Skeletal muscle satellite cell (primary cell): Measurements from ENCODE around the gene DNAH8.
"Not testable (repeated sequence)": the region's sequence is repeated elsewhere in the genome, so short reads cannot be mapped to it uniquely, and the experiment has no call there.

Experiments used
- H3K27me3 ChIP-seq: 2 replicates; pipeline ENCODE4 v1.7.0; 2013; ENCODE audit warnings: low read length; ENCODE audit not compliant: control insufficient read depth, insufficient read depth
- H3K36me3 ChIP-seq: 2 replicates; pipeline ENCODE4 v1.7.0; 2013; ENCODE audit warnings: mild to moderate bottlenecking, control low read depth, low read length; ENCODE audit not compliant: insufficient read depth
- H3K4me1 ChIP-seq: 2 replicates; pipeline ENCODE4 v1.7.0; 2013; ENCODE audit warnings: low read length; ENCODE audit not compliant: control insufficient read depth, insufficient read depth
- H3K4me2 ChIP-seq: 2 replicates; pipeline ENCODE4 v1.7.0; 2013; ENCODE audit warnings: mild to moderate bottlenecking, low read length
- H3K4me3 ChIP-seq: 2 replicates; pipeline ENCODE4 v1.7.0; 2013; ENCODE audit warnings: low read length
- H3K9ac ChIP-seq: 2 replicates; pipeline ENCODE4 v1.7.0; 2013; ENCODE audit warnings: mild to moderate bottlenecking, low read depth, low read length, moderate library complexity
- H3K9me3 ChIP-seq: replicated peaks from 2 replicates; pipeline ENCODE4 v1.7.0; 2013; ENCODE audit warnings: mild to moderate bottlenecking, control low read depth, low read length

The DNAH8 gene

DNA sequence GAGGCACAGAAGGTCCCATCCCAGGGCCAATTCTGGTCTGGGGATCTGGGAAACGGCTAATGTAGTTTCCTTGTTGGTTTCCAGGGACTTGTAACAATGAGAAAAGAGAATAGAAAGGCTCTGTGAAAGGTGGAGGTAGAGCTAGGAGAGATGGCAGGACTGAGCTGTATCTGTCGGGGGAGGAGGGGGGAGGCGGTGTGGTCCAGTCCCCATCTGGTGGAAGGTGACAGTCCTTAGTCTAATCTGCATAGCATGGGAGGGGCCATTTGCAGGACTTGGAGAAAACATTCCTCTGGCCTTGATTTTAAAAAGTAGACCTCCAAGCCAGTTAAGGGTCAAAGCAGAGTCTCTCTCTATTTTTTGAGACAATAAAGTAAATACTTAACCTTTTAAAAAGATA is 137.1 kb downstream of the DNAH8 start:
- Histone ChIP-seq H3K4me2 (no peak overlapping the region), H3K4me3 (no peak overlapping the region), H3K36me3 (no peaks in the 10 kb centered on the region), H3K9ac (no peak overlapping the region), H3K9me3 (no peaks in the 10 kb centered on the region), H3K4me1 (no peaks in the 10 kb centered on the region), H3K27me3 (peaks cover 9% of the 10 kb centered on the region)

DNA sequence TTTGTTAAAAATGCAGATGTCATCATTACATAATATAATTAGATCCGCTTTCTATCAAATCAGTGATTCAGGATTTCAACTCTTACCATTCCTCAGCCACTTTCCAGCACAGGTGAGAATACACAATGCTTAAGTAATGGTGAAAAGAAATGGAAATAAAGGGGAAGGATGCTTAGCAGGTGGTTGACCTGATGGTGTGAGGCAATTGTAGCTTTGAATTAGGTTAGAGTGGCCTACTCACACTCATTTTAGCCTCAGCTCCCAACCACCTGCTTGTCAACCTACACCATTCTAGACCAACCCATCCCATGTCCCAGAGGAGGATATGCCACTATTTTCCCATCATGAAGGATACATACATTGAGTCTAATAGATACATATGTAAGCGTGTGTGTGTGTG is 138.1 kb downstream of the DNAH8 start:
- H3K4me1 ChIP-seq = no peaks in the 10 kb centered on the region
- peaks cover 10% of the 10 kb centered on the region for H3K27me3 ChIP-seq
- no peak overlapping the region for H3K4me3 ChIP-seq
- no peaks in the 10 kb centered on the region for H3K9me3 ChIP-seq
- no peak overlapping the region for H3K9ac ChIP-seq
- no peaks in the 10 kb centered on the region for H3K36me3 ChIP-seq
- no peak overlapping the region for H3K4me2 ChIP-seq

DNA sequence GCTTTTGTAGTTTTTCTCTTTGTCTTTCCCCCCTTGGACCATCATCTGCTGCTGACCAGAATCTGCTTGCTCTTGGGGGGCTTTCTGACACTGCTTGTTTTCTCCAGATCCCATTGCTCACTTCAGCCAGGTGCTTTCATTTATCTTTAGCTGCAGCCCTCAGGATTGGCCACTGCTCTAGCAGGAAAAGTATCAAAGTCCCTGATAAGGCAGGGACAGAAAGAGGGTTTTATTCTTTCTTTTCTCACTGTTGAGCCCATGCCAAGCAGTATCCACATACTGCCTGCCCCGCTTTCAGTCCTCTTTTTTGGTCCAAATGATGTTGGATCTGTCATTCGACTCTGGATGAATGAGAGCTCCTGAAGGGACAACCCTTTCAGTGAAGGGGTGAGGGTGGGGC is 141.4 kb downstream of the DNAH8 start:
- Histone ChIP-seq H3K4me1 (no peaks in the 10 kb centered on the region), H3K4me2 (no peak overlapping the region), H3K9me3 (no peaks in the 10 kb centered on the region), H3K36me3 (no peaks in the 10 kb centered on the region), H3K9ac (no peak overlapping the region), H3K27me3 (peaks cover 8% of the 10 kb centered on the region), H3K4me3 (no peak overlapping the region)

DNA sequence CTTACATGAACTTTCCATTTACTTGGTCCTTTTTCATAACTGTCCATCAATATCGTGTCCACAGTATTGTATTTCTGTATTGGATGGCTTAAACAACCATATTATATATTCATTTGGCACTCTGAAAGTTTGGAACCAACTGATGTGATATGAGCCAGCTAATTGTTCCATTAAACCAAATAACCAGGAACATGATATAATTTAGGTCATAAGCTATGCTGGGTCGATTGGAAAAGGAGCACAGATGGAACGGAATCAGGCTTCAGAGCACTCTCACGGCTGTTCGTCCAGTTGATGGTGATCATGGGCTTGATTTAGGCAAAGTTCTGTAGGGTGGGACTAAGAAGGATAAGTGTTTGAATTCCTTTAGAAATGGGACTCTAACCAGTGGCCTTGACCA is 142.7 kb downstream of the DNAH8 start:
- H3K4me1 ChIP-seq = no peaks in the 10 kb centered on the region
- no peak overlapping the region for H3K4me3 ChIP-seq
- no peak overlapping the region for H3K4me2 ChIP-seq
- H3K36me3 ChIP-seq = no peaks in the 10 kb centered on the region
- H3K9me3 ChIP-seq = no peaks in the 10 kb centered on the region
- H3K9ac ChIP-seq = no peak overlapping the region
- peaks cover 6% of the 10 kb centered on the region for H3K27me3 ChIP-seq

DNA sequence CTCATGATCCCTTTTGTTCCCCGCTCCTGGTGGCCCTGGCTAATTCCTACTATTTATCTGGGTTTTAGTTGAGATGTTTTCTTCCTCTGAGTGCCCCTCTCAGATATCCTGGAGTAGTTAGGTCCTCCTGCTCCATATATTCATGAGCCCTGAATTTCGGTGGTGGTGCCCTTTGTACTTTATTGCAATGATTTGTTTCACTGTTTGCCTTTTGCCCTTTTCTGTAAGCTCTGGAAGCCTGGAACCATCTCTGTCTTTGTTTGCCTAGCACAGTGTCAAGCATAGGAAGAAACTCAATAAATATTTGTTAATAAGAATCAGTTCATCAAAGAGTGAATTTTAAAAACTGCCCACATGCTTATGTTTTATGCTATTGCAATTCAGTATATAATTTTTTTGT is 144.9 kb downstream of the DNAH8 start:
- no peaks in the 10 kb centered on the region for H3K36me3 ChIP-seq
- no peak overlapping the region for H3K9ac ChIP-seq
- H3K9me3 ChIP-seq = no peaks in the 10 kb centered on the region

DNA sequence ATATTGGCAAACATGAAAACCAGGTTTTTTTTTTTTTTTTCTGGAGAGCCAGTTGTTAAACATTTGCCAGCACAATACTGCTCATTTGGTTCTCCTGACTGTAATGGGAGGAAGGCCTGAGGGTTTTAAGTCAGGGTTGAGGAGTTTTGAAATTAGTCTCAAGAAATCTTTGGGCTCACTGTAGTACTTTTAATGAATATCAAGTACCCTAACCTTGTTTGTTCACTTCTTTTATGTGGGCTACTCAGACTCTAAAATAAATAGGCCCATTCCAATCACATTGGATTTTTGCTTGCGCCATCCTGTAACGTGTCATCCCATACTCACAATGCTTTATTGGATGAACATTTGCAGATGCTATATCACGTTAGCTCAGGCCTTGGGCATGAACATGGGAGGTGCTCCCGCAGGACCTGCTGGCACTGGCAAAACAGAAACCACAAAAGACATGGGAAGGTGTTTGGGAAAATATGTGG is 146.9 kb downstream of the DNAH8 start:
- peaks cover 9% of the 10 kb centered on the region for H3K27me3 ChIP-seq
- H3K36me3 ChIP-seq = no peaks in the 10 kb centered on the region
- H3K4me2 ChIP-seq = no peak overlapping the region
- no peaks in the 10 kb centered on the region for H3K4me1 ChIP-seq
- no peak overlapping the region for H3K4me3 ChIP-seq
- no peak overlapping the region for H3K9ac ChIP-seq
- H3K9me3 ChIP-seq = no peaks in the 10 kb centered on the region

More for the DNA sequence above, 144.9 kb downstream of the DNAH8 start:
- Histone ChIP-seq H3K27me3 (peaks cover 10% of the 10 kb centered on the region), H3K4me1 (no peaks in the 10 kb centered on the region), H3K4me3 (no peak overlapping the region), H3K4me2 (no peak overlapping the region)

DNA sequence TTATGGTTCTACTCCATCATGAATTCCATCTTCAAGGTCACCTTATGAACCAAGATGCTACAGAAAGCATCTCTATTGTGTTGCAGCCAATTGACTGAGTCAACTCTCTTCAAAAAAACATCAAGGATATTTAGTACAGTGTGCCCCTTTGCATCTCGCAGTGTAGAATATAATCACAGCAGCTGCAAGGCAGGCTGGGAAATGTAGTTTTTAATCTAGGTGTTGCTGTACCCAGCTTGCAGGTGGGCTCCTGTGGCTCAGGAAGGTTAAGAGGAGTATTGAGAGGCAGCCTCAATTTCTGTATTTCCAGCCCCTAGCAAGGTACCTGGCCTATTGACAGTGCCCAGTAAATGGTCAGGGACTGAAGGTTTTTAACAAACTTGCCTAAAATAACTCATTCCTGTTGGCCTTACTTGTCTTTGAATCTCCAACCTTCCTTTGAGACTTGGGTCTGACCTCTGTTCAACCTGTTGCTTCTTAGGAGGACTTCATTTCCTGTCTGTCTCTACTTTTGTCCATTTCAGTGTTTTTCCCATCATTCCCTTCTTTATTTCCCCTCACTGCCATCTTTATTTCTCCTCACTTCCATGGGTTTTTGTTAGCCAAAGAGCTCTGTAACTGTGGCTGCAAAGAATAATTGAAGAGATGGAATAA is 150.5 kb downstream of the DNAH8 start:
- H3K4me2 ChIP-seq = no peak overlapping the region
- H3K4me1 ChIP-seq = no peaks in the 10 kb centered on the region
- H3K27me3 ChIP-seq = peaks cover 8% of the 10 kb centered on the region
- no peak overlapping the region for H3K4me3 ChIP-seq
- no peak overlapping the region for H3K9ac ChIP-seq
- H3K36me3 ChIP-seq = no peaks in the 10 kb centered on the region
- no peaks in the 10 kb centered on the region for H3K9me3 ChIP-seq

DNA sequence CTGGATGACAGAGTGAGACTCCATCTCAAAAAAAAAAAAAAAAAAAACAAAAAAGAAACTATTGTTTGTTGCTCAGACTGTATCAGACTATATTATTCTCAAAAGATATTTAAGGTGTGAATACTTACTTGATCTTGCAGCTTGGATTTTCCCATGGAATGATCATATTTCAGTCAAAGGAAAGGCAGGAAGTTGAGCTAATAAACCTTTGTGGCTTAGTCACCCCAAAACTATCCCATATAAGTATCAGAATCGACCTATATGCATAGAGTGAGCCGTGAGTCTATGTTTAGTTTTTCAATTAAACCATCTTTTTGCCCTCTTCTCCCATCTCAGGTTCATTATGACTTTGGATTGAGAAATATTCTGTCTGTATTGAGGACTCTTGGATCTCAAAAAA is 152.6 kb downstream of the DNAH8 start:
- Histone ChIP-seq H3K27me3 (peaks cover 11% of the 10 kb centered on the region), H3K4me2 (no peak overlapping the region)

DNA sequence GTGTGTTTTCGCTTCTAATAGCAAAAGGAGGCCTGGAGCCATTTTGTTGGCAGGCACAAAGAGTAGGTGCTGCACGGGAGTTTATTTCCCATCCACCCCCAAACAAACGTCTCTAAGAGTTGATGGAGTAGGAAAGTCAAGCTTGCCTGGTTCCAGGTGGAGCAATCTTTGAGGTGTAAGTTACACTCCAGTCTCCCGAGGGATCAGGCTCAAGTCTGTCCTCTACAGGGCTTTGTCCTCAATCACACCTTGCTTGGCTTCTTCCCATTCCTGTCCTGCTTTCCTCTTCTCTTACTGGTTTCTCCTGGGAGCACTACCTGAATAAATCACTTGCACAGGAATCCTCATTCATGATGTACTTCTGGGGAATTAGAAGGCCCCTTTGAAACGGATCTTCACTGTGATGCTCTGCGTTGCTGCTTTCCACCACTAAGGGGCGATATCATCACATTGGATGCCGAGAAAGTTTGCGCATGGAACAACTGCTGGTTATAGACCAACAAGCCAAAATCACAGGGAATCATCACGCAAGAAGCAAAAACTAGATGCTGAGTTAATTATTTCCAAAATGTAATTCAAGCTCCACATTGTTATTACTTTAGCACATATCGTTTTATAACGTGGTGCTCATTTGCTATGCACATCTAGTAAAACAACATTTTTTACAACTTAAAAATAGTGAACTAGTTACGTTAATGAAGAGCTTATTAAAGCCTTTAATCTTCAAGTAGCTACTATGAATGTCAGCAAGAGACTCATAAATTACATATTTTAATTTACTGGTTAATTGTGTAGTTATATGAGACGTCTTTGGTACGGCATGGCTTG is 156.8 kb downstream of the DNAH8 start:
- H3K9me3 ChIP-seq = no peaks in the 10 kb centered on the region
- no peaks in the 10 kb centered on the region for H3K4me1 ChIP-seq
- no peak overlapping the region for H3K4me3 ChIP-seq
- H3K27me3 ChIP-seq = peaks cover 11% of the 10 kb centered on the region
- no peaks in the 10 kb centered on the region for H3K36me3 ChIP-seq
- H3K4me2 ChIP-seq = no peak overlapping the region
- H3K9ac ChIP-seq = no peak overlapping the region

More for the DNA sequence above, 152.6 kb downstream of the DNAH8 start:
- no peaks in the 10 kb centered on the region for H3K9me3 ChIP-seq
- no peak overlapping the region for H3K4me3 ChIP-seq
- no peaks in the 10 kb centered on the region for H3K36me3 ChIP-seq
- H3K4me1 ChIP-seq = no peaks in the 10 kb centered on the region
- H3K9ac ChIP-seq = no peak overlapping the region

DNA sequence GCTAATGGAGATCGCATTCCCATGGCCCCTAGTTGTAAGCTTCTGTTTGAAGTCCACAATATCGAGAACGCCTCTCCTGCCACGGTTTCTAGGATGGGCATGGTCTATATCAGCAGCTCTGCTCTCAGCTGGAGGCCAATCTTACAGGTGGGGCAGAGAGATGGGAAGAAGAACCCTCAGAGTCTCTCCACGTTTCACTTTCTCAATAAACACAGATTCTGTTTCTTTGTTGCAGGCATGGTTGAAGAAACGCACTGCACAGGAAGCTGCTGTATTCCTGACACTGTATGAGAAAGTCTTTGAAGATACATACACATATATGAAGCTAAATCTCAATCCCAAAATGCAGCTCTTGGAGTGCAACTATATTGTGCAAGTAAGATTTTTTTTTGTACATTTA is 157.9 kb downstream of the DNAH8 start:
- Histone ChIP-seq H3K27me3 (peaks cover 11% of the 10 kb centered on the region), H3K9me3 (no peaks in the 10 kb centered on the region), H3K4me2 (no peak overlapping the region), H3K4me1 (no peaks in the 10 kb centered on the region), H3K9ac (no peak overlapping the region), H3K4me3 (no peak overlapping the region), H3K36me3 (no peaks in the 10 kb centered on the region)

DNA sequence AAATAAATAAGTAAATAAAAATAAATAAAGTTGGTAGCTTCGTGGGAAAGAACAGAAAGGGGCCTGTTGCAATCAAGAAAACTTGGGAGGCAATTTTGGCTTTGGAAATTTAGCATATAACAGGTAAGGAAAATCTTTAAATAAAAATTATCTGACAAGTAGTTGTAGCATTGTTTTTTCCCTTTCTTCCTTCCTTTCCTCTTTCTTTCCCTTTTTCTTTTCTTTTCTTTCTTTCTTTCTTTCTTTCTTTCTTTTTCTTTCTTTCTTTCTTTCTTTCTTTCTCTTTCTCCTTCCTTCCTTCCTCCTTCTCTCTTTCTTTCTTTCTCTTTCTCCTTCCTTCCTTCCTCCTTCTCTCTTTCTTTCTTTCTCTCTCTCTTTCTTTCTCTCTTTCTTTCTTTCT is 158.7 kb downstream of the DNAH8 start:
- H3K4me1 ChIP-seq, H3K4me3 ChIP-seq, H3K36me3 ChIP-seq, H3K4me2 ChIP-seq, H3K9ac ChIP-seq, H3K9me3 ChIP-seq: not testable (repeated sequence)
- H3K27me3 ChIP-seq = peaks cover 11% of the 10 kb centered on the region

DNA sequence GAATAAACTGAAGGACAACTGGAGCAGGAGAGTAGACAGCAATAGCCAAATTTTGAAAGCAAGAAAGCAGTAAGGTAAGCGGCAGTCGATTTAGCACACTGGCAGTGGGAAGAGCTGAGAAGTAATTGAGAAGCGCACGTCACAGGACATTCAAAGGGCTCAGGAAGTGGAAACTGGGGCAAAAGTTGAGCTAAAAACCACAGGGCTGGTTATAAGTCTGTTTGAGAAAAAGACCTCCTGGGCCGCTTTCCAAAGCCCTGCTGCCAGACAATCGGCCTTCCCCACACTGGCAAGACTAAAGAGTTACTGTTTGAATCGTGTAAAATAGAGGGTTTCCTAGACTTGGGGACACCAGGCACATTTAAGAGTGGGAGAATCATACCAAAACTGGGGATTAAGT is 161.4 kb downstream of the DNAH8 start:
- H3K36me3 ChIP-seq = no peaks in the 10 kb centered on the region
- no peak overlapping the region for H3K4me3 ChIP-seq
- H3K4me2 ChIP-seq = no peak overlapping the region
- no peaks in the 10 kb centered on the region for H3K9me3 ChIP-seq
- H3K27me3 ChIP-seq = peaks cover 5% of the 10 kb centered on the region
- H3K4me1 ChIP-seq = no peaks in the 10 kb centered on the region
- no peak overlapping the region for H3K9ac ChIP-seq
